GM19099 (cell line): ENCODE measurements around the gene ZBTB22.
A peak's percentile ranks its signal among the peaks of the same experiment; 100 is the strongest.

Experiments used
- POLR2A ChIP-seq: IDR thresholded peaks from 3 replicates; pipeline ENCODE4 v1.6.1; 2011; ENCODE audit warnings: low read depth; ENCODE audit not compliant: insufficient read length; ENCODE audit errors: extremely low read depth

The ZBTB22 gene

DNA sequence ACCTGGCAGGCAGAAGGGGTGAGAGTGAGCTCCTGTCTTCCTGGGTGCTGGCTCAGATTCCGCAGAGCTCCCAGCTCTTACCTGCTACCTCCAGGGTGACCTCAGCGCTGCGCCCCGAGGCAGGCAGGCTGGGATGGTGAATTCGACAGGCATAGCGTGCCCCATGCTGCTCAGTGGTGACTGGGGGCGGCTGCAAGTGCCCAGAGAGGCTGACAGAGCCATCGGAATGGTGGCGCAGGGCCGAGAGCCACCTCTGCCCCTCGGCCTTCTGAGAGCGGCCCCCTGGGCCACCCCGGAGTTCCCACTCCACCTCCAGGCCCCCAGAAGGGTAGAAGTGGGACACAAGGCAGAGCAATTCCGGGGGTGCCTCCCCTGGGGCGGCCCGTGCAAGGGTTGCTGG lies 13.3 kb downstream of the ZBTB22 start:
- TF ChIP-seq POLR2A, result no peak

DNA sequence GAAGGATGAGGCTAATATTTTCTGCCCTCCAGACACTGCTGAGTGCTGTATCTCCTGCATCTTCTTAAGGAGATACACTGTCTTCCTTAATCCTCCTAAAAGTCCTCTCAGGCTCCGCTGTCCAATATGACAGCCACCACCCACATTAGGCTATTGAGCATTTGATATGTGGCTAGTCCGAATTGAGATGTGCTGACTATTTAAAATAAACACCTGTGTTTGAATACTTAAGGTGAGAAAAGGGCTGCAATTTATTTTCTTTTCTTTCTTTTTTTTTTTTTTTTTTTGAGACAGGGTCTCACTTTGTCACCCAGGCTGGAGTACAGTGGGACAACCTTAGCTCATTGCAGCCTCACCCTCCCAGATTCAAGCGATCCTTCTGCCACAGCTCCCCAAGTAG lies 15.7 kb downstream of the ZBTB22 start:
- no peak for TF ChIP-seq POLR2A

GRCh38 chr6:33299237-33299944 lies 18.2 kb downstream of the ZBTB22 start:
- TF ChIP-seq POLR2A, result peak; percentile 89

- no peak for TF ChIP-seq POLR2A
These were observed 18.7 kb downstream of the ZBTB22 start, which contains the start of gene RGL2 for GRCh38 chr6:33298773-33299236. Gene RGL2, minus strand, starts transcription at chr6:33298942. Its CDS starts 332 bp downstream, at chr6:33298610.

GRCh38 chr6:33297956-33298772 lies 19.4 kb downstream of the ZBTB22 start:
- TF ChIP-seq POLR2A, result peak; percentile 41

- TF ChIP-seq POLR2A, result no peak
These were observed 20.1 kb downstream of the ZBTB22 start for GRCh38 chr6:33297406-33297955.

GRCh38 chr6:33296797-33297405 lies 20.6 kb downstream of the ZBTB22 start:
- no peak for TF ChIP-seq POLR2A

DNA sequence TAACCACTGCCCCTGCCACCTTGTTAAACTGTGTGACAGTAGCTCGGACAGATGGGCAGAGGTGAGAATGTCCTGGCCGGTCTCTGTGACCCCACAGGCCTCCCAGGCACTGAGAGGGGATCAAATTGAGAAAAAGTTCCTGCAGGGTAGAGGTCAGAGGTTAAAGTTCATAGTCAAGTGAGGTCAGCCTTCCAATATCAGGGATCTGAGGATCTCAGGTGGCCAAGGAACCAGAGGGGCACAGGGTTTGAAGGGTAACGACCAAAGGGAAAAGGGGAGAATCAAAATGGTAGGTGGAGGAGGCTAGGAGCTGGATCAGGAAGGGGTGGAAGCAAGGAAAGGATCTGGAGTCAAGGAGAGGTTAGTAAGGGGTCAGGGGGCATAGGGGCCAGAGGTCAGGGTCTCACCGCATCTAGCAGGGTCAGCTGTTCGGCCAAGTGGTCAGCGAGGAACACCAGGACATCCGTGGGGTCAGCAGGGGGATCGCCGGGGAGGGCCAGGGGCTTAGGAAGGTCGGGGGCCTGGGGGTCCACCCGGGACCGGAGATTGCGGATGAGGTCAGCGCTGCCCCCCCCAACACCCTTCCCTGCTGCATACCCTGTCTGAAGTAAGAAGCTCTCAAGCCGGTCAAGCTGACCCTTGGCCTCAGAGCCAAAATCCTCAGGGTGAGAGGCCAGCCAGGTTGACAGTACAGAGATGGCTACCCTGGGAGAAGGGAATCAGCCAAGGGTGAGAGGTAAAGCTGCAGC lies 21.7 kb downstream of the ZBTB22 start:
- TF ChIP-seq POLR2A, result no peak

GRCh38 chr6:33294086-33294823 lies 23.3 kb downstream of the ZBTB22 start:
- TF ChIP-seq POLR2A, result no peak

DNA sequence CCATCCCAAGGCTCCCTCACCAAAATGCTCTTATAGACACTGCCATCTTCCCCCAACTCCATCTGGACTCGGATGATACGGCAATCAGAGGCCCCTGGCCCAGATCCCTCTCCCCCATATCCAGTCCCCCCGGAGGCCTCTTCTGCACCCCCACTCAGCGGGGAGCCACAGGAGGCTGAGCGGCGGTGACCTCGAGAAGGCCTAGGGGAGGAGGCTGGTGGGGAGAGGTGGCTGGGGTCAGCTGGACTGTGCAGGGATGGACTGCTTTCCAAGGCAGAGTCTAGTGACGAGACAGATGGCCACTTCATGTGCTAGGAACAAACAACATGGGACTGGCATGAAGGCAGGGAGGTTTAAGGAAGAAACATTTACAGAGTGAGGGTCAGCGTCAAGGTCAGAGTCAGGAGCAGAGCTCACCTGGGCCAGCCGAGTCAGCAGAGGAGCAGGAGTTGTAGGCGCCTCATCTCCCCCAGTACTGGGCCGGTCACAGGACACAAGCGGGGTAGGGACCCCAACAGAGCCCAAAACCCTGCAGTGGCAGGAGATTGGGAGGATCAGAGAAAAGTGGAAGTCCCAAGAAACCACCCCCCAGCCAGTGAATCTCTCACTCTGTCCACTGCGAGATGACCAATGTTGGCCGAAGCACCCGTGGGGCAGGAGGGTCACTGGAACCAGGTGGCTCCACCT lies 24.4 kb downstream of the ZBTB22 start:
- TF ChIP-seq POLR2A, result no peak

DNA sequence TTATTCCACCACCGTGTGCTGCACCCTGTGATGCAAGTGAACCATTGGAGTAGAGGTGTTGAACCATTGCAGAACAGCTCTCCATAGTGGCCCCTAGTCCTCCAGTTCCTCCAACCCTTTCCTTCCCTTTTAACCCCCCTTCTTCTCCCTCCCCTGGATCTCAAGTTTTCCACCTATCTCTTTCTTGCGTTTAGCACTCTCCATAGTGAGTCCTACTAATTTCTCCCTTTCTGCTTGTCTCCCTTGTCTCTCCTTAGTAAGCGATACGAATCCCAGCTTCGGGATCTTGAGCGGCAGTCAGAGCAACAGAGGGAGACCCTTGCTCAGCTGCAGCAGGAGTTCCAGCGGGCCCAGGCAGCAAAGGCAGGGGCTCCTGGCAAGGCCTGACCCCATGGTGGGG lies 27.1 kb downstream of the ZBTB22 start:
- no peak for TF ChIP-seq POLR2A

- no peak for TF ChIP-seq POLR2A
These were observed 27.7 kb downstream of the ZBTB22 start for GRCh38 chr6:33289784-33290315.

DNA sequence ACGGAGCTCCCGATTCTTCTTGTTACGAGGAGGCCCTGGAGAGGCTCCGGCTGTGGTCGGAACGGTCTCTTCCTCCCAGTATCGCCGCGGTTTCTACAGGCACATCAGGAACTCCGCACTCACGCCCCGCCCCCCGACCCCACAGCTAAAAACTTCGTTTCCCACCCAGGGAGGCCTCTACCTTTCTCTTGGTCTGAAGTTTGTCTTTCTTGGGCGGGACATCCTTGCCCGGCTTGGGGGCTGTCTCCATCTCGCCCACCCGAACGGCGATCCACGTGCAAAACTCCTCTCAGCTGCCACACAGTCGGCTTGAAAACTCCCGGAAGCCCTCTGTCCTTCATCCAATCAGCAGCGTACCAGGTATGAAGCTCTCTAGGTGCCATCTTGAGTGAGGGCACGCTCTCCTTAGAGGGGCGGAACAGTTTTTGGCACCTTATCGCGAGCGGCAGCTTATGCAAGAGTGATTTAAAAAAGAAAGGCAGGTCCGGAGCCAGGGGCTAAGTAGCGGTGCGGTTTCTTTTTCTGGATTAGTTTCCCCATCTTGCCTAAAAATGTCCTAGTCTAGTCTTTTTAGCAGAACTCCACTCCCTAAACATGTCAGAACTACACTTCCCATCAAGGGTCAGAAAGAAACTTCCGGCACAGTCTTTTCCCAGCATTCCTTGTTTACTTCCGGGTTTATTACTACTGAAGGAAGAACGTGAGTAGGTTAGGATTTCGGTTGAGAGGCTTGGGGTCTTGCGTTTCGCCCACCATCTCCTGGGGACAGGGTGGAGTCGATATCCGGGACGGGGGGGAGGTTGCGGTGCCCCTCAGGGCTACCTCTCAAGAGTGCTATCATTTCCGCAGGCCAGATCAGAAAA lies 28.4 kb downstream of the ZBTB22 start, which contains the start of the genes PFDN6 and WDR46:
PFDN6 (plus strand) TSS at position 681 of the 863 bp plus-strand sequence. CDS start 256 bp downstream, outside the sequence.
WDR46 (minus strand) TSS at position 319 of the 863 bp plus-strand sequence; CDS start at position 250, 69 bp downstream.
- peak; percentile 47 for TF ChIP-seq POLR2A
